Esophagus muscularis mucosa (tissue), 4 donors: ENCODE data around the gene AK8. TPM values are rescaled to one million over a fixed set of nuclear protein-coding genes. Genes with fewer than 3 reads are reported as not detected.

Experiments used
- DNase-seq: peaks from one replicate; pipeline ENCODE4 v3.0.0-alpha.2; 2017; ENCODE audit errors: extremely low spot score
- H3K27ac ChIP-seq, 4 donors: fragments of 200-600 bp; sonication (generic); replicated peaks in 1 of 4; 1 replicate in 3 of 4; 2 replicates in 1 of 4; pipeline ENCODE4 v1.5.1; 2016 to 2019; ENCODE audit warnings: mild to moderate bottlenecking in 1 of 4
- H3K27me3 ChIP-seq, 4 donors: fragments of 200-600 bp; sonication (generic); one replicate each; pipeline versions ENCODE4 v1.5.1 to v1.6.0; 2016 to 2019
- H3K36me3 ChIP-seq, 4 donors: fragments of 200-600 bp; sonication (generic); one replicate each; pipeline ENCODE4 v1.5.1; 2016 to 2019
- H3K4me1 ChIP-seq, 4 donors: fragments of 200-600 bp; sonication (generic); one replicate each; pipeline ENCODE4 v1.5.1; 2016 to 2019
- H3K4me3 ChIP-seq, 4 donors: fragments of 200-600 bp; sonication (generic); 1 replicate in 2 of 4; 2 replicates in 2 of 4; pipeline ENCODE4 v1.5.1; 2016 to 2019; ENCODE audit warnings: mild to moderate bottlenecking in 4 of 4, moderate library complexity in 1 of 4
- H3K9me3 ChIP-seq, 4 donors: fragments of 200-600 bp; sonication (generic); 1 replicate in 3 of 4; 2 replicates in 1 of 4; pipeline ENCODE4 v1.5.1; 2016 to 2019
- CTCF ChIP-seq, 3 experiments: fragments of 200-600 bp in 2 of 3; fragments of 450-650 bp in 1 of 3; sonication (generic) in 2 of 3; IDR thresholded peaks; one replicate each; pipeline ENCODE4 v1.5.1; 2017 to 2019; ENCODE audit warnings: antibody characterized with exemption in 3 of 3, mild to moderate bottlenecking in 2 of 3, moderate library complexity in 1 of 3
- EP300 ChIP-seq: sonication (generic); formaldehyde crosslinking; IDR thresholded peaks from one replicate; pipeline ENCODE4 v1.6.1; 2017; ENCODE audit warnings: antibody characterized with exemption
- POLR2A ChIP-seq: fragments of 450-650 bp; IDR thresholded peaks from one replicate; pipeline ENCODE4 v1.6.1; 2017; ENCODE audit warnings: antibody characterized with exemption, moderate library complexity, mild to moderate bottlenecking, low read depth
- POLR2AphosphoS5 ChIP-seq, 2 donors: sonication (generic); formaldehyde crosslinking; IDR thresholded peaks; one replicate each; pipeline ENCODE4 v1.6.1; 2017; ENCODE audit warnings: antibody characterized with exemption in 2 of 2
- WGBS: methylation state at CpG from one replicate; pipeline ENCODE4 v1.1.5; 2018; 5-methylcytosine and 5-hydroxymethylcytosine counted together
- intact Hi-C: fragments of 100-400 bp; cut with DNase I; formaldehyde crosslinking; loops from one replicate; pipeline ENCODE4 v1.15.1; 2023
- total RNA-seq, 4 donors: library from RNA; depleted of rRNA; stranded (reverse); fragments of >200 nt; gene quantifications; one replicate each; pipeline versions ENCODE4 v1.1.0 to v1.2.1, GENCODE V29; 2016

The AK8 gene
- total RNA-seq, 4 donors from 2014 or later, result 0.39 to 1.5 (median 0.90) TPM

DNA sequence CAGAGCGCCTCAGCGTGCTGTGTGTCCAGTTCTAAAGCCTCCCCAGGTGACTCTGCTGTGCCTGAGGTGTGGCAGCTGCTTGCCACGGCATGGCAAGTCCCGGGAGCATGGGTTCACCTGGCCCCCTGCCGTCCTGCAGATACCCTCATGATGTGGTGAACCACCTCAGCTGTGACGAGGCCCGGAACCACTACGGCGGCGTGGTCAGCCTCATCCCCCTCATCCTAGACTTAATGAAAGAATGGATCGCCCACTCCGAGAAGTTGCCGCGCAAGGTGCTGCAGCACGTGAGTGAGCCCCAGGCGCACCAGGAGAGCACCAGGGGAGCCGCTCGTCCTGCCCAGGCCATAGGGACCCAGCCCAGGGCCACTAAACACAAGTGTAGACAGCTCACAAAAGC is 10.1 kb upstream of the AK8 start:
- intact Hi-C loops, result no loop called here
- no peak for DNase-seq
- H3K4me3 ChIP-seq, result no peak overlapping the region

GRCh38 chr9:132887181-132888120 is 9.4 kb upstream of the AK8 start:
- no peak overlapping the region for H3K27ac ChIP-seq
- intact Hi-C loops, result no loop called here
- no peak overlapping the region for H3K4me3 ChIP-seq
- no peaks in the 10 kb centered on the region for H3K9me3 ChIP-seq
- peaks cover 0 to 85% (median 31%) of the 10 kb centered on the region in 4 donors for H3K36me3 ChIP-seq
- no peaks in the 10 kb centered on the region for H3K4me1 ChIP-seq
- no peak for DNase-seq
- TF ChIP-seq CTCF (IDR thresholded peaks at IDR 0.05) (no peak), POLR2A (no peak), POLR2AphosphoS5 (IDR thresholded peaks at IDR 0.05) (no peak), EP300 (no peak)
- H3K27me3 ChIP-seq, result no peaks in the 10 kb centered on the region
- 84% methylated on average over 18 of the region's 18 CpGs for WGBS

More for the DNA sequence above, 10.1 kb upstream of the AK8 start:
- Histone ChIP-seq H3K9me3 (no peaks in the 10 kb centered on the region), H3K27ac (no peak overlapping the region), H3K36me3 (peaks cover 0 to 92% (median 37%) of the 10 kb centered on the region in 4 donors), H3K27me3 (no peaks in the 10 kb centered on the region), H3K4me1 (no peaks in the 10 kb centered on the region)
- no peak for TF ChIP-seq POLR2A
- TF ChIP-seq EP300, result no peak
- no peak for TF ChIP-seq POLR2AphosphoS5 (IDR thresholded peaks at IDR 0.05)
- TF ChIP-seq CTCF (IDR thresholded peaks at IDR 0.05), result no peak
- 95% methylated on average over 13 of the region's 18 CpGs for WGBS

GRCh38 chr9:132886334-132886725 is 8.2 kb upstream of the AK8 start:
- intact Hi-C loops, result no loop called here
- Histone ChIP-seq H3K36me3 (peaks cover 0 to 74% (median 23%) of the 10 kb centered on the region in 4 donors), H3K27ac (no peak overlapping the region), H3K4me3 (no peak overlapping the region), H3K27me3 (no peaks in the 10 kb centered on the region), H3K9me3 (no peaks in the 10 kb centered on the region), H3K4me1 (no peaks in the 10 kb centered on the region)
- no peak for DNase-seq
- 98% methylated on average over 5 of the region's 6 CpGs for WGBS
- no peak for TF ChIP-seq CTCF (IDR thresholded peaks at IDR 0.05)
- no peak for TF ChIP-seq POLR2A
- no peak for TF ChIP-seq EP300
- no peak for TF ChIP-seq POLR2AphosphoS5 (IDR thresholded peaks at IDR 0.05)

DNA sequence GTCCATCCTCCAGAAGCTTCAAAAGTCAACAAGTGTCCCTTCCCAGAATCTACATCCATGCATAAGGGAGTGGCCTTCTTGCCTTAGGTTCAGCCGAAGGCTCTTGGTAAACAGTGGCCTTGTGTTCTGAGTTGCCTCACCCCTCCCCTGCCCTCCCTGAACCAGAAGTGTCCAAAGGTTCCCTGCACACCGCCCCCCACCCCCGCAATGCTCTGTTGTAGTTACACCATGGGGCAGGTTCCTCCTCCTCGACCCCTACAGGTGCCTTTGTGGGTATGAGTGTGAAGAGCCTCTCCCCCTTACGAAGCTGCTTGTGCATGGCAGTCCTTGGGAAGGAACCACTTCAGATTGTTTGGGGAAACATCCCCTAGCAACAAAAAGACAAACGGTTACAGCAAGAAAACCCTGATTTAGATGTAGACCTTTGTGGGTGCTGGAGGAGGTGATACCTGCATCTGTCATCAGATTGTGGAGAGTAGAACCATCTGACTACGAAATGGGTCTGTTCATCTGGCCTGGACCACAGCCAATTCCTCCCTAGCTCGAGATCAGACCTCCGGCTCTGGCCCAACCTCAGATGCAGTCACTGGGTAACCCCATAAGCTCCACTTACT is 7.7 kb upstream of the AK8 start:
- WGBS, result 60% methylated on average over 6 of the region's 9 CpGs

More for the DNA sequence above, 7.7 kb upstream of the AK8 start:
- no peaks in the 10 kb centered on the region for H3K27me3 ChIP-seq
- peaks cover 0 to 70% (median 21%) of the 10 kb centered on the region in 4 donors for H3K36me3 ChIP-seq
- no peaks in the 10 kb centered on the region for H3K9me3 ChIP-seq
- TF ChIP-seq POLR2AphosphoS5 (IDR thresholded peaks at IDR 0.05), result no peak
- no peak for TF ChIP-seq CTCF (IDR thresholded peaks at IDR 0.05)
- TF ChIP-seq EP300, result no peak
- TF ChIP-seq POLR2A, result no peak
- H3K4me1 ChIP-seq, result no peaks in the 10 kb centered on the region
- H3K27ac ChIP-seq, result no peak overlapping the region
- no peak for DNase-seq
- intact Hi-C loops, result no loop called here
- no peak overlapping the region for H3K4me3 ChIP-seq
